Measurements from ENCODE around the gene IFT81.
"Not testable (repeated sequence)": the region's sequence is repeated elsewhere in the genome, so short reads cannot be mapped to it uniquely, and the experiment has no call there.

IFT81 gene

DNA sequence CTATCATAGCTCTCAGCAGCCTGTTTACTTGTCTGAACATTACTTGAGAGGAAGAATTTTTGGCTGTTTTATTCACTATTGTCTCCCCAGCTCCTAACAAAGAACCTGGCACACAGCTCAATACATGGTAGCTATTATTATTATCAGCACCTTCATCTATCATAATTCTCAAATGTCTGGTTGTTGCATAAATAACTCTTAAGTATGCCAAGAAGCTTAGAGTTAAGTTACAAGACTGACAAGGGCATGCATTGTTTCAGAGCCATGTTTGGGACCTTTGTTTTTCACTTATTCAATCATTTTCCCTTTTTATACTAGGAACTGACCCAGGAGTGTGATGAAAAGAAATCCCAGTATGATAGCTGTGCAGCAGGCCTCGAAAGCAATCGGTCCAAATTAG lies 79.4 kb downstream of the IFT81 start:
- Histone ChIP-seq H3K27ac (ENCODE audit: low read length) (no peak overlapping the region), H3K9me3 (ENCODE audit: control insufficient read depth, insufficient read depth, low read length) (no peaks in the 10 kb centered on the region), H3K27me3 (ENCODE audit: control insufficient read depth, insufficient read depth, low read length) (no peaks in the 10 kb centered on the region), H3K4me1 (ENCODE audit: control insufficient read depth, insufficient read depth, low read length) (peaks cover 4% of the 10 kb centered on the region; the same call in 1 of the 2 replicates), H3K36me3 (ENCODE audit: control insufficient read depth, insufficient read depth, low read length) (peaks cover 3% of the 10 kb centered on the region; the same call in 1 of the 2 replicates), H3K4me3 (ENCODE audit: low read length) (no peak overlapping the region)
- no peak for DNase-seq (ENCODE audit: low read depth, low spot score)
- no CpG with 5 or more reads among the region's 2 CpGs for WGBS (ENCODE audit: insufficient coverage, insufficient read length)

DNA sequence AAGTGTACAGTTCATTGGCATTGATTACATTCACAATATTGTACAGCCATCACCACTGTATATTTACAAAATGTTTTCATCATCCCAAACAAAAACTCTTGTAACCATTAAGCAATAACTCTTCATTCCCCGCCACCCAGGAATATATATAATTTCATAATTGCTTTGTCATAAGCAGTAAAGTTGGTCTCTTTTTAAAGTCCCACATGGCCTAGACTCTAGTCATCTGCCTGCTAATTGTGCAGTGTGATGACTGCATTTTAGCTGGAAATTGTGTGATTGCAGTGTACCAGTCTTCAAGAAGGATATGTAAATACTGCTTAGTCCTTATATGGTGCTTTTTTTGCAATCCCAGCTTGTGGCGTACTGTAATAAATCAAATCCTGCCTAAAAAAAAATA lies 81.8 kb downstream of the IFT81 start:
- no peaks in the 10 kb centered on the region for H3K27me3 ChIP-seq (ENCODE audit: control insufficient read depth, insufficient read depth, low read length)
- no peak overlapping the region for H3K27ac ChIP-seq (ENCODE audit: low read length)
- no peaks in the 10 kb centered on the region for H3K9me3 ChIP-seq (ENCODE audit: control insufficient read depth, insufficient read depth, low read length)
- no peak overlapping the region for H3K4me3 ChIP-seq (ENCODE audit: low read length)
- no peaks in the 10 kb centered on the region for H3K4me1 ChIP-seq (ENCODE audit: control insufficient read depth, insufficient read depth, low read length)
- 100% methylated on average over 1 of the region's 2 CpGs for WGBS (ENCODE audit: insufficient coverage, insufficient read length)
- DNase-seq (ENCODE audit: low read depth, low spot score): no peak
- H3K36me3 ChIP-seq (ENCODE audit: control insufficient read depth, insufficient read depth, low read length): peaks cover 3% of the 10 kb centered on the region; the same call in 1 of the 2 replicates

DNA sequence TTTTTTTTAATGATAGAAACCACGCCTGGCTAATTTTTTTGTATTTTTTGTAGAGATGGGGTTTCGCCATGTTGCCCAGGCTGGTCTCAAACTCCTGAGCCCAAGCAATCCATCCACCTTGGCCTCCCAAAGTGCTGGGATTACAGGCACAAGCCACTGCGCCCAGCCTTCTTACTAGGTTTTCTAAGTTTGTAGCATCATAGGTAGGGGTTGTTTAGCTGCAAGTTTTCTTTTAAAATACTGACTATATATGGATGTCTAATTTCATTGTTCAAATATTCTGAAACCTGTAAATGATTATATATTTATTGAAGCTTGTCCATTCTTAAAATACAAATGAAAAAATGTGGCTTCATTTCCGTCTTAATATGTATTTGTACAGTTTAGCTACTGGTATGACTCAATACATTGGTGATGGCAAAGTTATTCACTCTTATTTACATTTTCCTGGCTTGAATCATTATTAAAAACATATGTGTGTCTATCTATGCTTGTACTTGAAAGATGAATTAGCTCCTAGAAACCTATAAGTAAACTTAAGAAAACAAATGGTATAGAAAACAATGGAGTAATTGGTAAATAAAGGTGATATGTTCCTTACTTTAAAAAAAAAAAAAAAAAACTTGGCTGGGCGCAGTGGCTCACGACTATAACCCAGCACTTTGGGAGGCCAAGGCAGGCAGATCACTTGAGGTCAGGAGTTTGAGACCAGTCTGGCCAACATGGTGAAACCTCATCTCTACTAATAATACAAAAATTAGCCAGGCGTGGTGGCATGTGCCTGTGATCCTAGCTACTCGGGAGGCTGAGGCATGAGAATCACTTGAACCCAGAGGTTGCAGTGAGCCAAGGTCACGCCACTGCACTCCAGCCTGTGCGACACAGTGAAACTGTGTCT lies 87.7 kb downstream of the IFT81 start:
- not testable (repeated sequence) for H3K27me3 ChIP-seq (ENCODE audit: control insufficient read depth, insufficient read depth, low read length); DNase-seq (ENCODE audit: low read depth, low spot score); H3K36me3 ChIP-seq (ENCODE audit: control insufficient read depth, insufficient read depth, low read length); H3K4me1 ChIP-seq (ENCODE audit: control insufficient read depth, insufficient read depth, low read length); H3K27ac ChIP-seq (ENCODE audit: low read length); H3K4me3 ChIP-seq (ENCODE audit: low read length); H3K9me3 ChIP-seq (ENCODE audit: control insufficient read depth, insufficient read depth, low read length)
- WGBS (ENCODE audit: insufficient coverage, insufficient read length): no CpG with 5 or more reads among the region's 10 CpGs

DNA sequence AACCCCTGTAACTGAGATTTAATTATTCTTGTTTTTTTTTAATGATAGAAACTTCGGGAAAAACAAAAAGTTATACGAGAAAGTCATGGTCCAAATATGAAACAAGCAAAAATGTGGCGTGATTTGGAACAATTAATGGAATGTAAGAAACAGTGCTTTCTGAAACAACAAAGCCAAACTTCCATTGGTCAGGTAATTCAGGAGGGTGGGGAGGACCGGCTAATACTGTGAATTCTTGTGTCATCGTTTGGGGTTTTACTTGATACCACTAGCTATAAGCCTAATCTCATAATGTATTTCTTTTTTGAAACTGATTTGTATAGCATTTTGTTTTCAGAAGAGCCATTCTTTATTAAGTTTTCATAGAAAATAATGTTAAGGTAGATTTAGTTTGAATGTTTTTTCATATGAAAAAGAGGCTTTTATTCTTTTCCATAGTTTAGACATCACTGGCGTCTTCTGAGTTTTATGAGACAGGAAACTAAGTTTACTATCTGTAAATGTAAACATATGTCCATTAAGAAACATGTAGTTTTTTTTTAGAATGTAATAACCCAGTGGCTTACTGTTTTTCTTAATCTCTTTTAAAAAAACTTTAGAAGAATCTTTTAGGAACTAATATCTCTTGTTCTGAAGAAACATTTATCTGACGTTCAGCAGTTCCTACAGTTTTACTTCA lies 94.0 kb downstream of the IFT81 start:
- no peaks in the 10 kb centered on the region for H3K27me3 ChIP-seq (ENCODE audit: control insufficient read depth, insufficient read depth, low read length)
- no peaks in the 10 kb centered on the region for H3K36me3 ChIP-seq (ENCODE audit: control insufficient read depth, insufficient read depth, low read length)
- H3K4me1 ChIP-seq (ENCODE audit: control insufficient read depth, insufficient read depth, low read length): no peaks in the 10 kb centered on the region
- WGBS (ENCODE audit: insufficient coverage, insufficient read length): no CpG with 5 or more reads among the region's 7 CpGs
- H3K27ac ChIP-seq (ENCODE audit: low read length): no peak overlapping the region
- no peaks in the 10 kb centered on the region for H3K9me3 ChIP-seq (ENCODE audit: control insufficient read depth, insufficient read depth, low read length)
- DNase-seq (ENCODE audit: low read depth, low spot score): no peak
- no peak overlapping the region for H3K4me3 ChIP-seq (ENCODE audit: low read length)

DNA sequence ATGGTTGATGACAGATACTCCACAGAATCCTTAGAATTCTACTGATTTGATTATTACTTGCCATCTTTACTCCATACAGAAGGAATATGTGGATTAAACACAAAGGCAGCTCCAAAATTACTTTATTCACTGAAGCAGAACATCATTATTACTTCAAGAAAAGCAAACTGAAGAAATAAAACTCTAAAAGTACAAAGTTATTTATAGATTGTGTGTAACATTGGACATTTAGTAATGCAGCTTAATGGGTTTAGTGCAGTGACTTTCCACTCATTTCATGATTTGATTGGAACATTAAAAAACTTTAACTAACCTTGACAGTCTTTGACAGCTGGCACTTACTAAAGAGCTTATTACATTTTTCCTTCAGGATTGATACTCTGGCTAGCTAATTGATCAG lies 97.9 kb downstream of the IFT81 start:
- no peaks in the 10 kb centered on the region for H3K9me3 ChIP-seq (ENCODE audit: control insufficient read depth, insufficient read depth, low read length)
- no peak overlapping the region for H3K27ac ChIP-seq (ENCODE audit: low read length)
- DNase-seq (ENCODE audit: low read depth, low spot score): no peak
- no peaks in the 10 kb centered on the region for H3K4me1 ChIP-seq (ENCODE audit: control insufficient read depth, insufficient read depth, low read length)
- no peaks in the 10 kb centered on the region for H3K36me3 ChIP-seq (ENCODE audit: control insufficient read depth, insufficient read depth, low read length)
- H3K4me3 ChIP-seq (ENCODE audit: low read length): no peak overlapping the region
- no peaks in the 10 kb centered on the region for H3K27me3 ChIP-seq (ENCODE audit: control insufficient read depth, insufficient read depth, low read length)

DNA sequence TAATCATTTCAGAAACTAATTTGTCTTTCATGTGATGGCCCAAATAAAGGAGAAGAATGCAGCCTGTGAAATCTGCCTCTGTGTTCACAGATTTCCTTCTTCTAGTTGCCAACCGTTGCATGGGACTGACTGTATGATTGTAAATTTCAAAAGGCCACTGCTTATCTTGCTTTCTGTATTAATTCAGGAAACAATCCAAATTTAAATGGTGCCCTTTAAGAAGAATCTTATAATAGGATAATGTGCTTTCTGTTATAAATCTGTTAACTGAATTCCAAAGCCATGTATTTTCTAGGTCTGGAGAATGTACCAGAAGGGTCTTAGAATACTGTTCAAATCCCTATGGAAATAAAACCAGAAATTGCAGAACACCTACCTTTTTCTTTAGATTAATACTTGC lies 98.3 kb downstream of the IFT81 start:
- Histone ChIP-seq H3K27me3 (ENCODE audit: control insufficient read depth, insufficient read depth, low read length) (no peaks in the 10 kb centered on the region), H3K4me3 (ENCODE audit: low read length) (no peak overlapping the region), H3K4me1 (ENCODE audit: control insufficient read depth, insufficient read depth, low read length) (no peaks in the 10 kb centered on the region), H3K36me3 (ENCODE audit: control insufficient read depth, insufficient read depth, low read length) (no peaks in the 10 kb centered on the region), H3K9me3 (ENCODE audit: control insufficient read depth, insufficient read depth, low read length) (no peaks in the 10 kb centered on the region), H3K27ac (ENCODE audit: low read length) (no peak overlapping the region)
- no peak for DNase-seq (ENCODE audit: low read depth, low spot score)
- no CpG with 5 or more reads among the region's 1 CpG for whole genome bisulfite sequencing (ENCODE audit: insufficient coverage, insufficient read length)

DNA sequence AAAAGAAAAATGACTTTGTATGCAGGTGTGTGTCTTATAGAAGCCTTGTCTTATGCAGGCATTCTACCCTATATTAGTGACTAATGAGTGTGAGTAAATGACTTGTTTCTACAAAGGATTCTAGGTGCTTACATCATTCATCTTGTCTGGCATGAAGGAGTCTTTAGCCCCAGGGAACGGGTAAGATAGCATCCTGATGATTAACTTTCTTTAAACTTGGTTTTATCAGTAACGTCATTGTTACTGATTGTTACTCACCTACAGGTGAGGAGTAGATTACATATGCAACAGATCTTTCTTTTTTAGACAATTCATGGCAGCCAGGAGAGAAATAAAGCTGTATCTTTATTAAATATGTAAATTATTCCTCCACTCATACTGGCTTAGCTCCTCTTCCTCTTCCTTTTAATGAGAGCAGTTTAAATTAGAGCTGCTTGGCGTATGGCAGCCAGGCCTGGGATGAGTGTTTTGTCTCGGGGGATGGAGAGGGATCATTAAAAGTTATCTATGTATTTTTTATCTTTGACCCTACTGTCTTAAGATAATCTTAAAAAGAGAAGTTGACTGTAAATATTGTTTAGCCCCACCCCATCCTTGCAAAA lies 99.7 kb downstream of the IFT81 start:
- H3K27ac ChIP-seq (ENCODE audit: low read length): no peak overlapping the region
- DNase-seq (ENCODE audit: low read depth, low spot score): no peak

DNA sequence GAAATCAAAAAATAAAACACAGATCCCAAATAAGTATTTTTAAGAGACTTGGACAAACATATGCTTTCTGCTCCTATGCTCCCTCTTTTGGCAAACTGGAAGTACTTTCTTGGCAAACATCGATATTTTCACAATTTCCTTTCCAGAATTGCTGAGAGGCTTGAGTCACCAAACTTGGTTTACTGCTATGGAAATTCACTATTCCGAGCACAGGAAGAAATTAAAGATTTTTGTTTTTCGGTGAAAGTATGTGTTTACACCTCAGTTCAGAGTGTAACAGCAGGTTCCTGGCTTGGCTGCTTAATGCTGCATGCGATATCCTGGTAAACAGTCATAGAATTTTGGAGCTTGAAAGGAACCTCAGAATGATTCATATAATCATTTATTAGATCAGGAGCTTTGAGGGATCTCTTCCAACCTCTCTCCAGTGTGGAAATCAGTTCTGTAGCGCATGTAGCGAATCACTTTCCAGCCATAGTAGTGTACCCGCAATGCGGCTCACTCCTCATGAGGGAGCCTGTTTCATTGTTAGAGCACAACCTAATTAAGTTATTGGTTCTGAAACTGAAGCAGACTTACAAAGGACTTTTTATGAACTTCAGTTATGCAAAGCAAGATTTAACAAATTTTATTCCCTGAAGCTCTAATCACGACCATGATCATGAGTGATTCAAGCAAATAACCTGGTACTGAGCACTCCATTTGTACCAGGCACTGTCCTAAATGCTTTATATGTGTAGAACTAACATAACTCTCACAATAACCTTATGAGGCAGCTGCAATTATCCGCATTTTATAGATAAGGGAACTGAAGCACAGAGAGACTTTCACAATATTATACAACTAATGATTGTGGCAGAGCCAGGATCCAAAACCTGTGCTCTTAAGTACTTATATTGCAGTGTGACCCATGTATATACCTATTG lies 100.5 kb downstream of the IFT81 start:
- DNase-seq (ENCODE audit: low read depth, low spot score): no peak
- Histone ChIP-seq H3K36me3 (ENCODE audit: control insufficient read depth, insufficient read depth, low read length) (no peaks in the 10 kb centered on the region), H3K4me3 (ENCODE audit: low read length) (no peak overlapping the region), H3K4me1 (ENCODE audit: control insufficient read depth, insufficient read depth, low read length) (no peaks in the 10 kb centered on the region), H3K9me3 (ENCODE audit: control insufficient read depth, insufficient read depth, low read length) (no peaks in the 10 kb centered on the region), H3K27ac (ENCODE audit: low read length) (no peak overlapping the region), H3K27me3 (ENCODE audit: control insufficient read depth, insufficient read depth, low read length) (no peaks in the 10 kb centered on the region)
- no CpG with 5 or more reads among the region's 10 CpGs for WGBS (ENCODE audit: insufficient coverage, insufficient read length)

More for the DNA sequence above, 99.7 kb downstream of the IFT81 start:
- Histone ChIP-seq H3K4me3 (ENCODE audit: low read length) (no peak overlapping the region), H3K4me1 (ENCODE audit: control insufficient read depth, insufficient read depth, low read length) (no peaks in the 10 kb centered on the region), H3K36me3 (ENCODE audit: control insufficient read depth, insufficient read depth, low read length) (no peaks in the 10 kb centered on the region), H3K27me3 (ENCODE audit: control insufficient read depth, insufficient read depth, low read length) (no peaks in the 10 kb centered on the region), H3K9me3 (ENCODE audit: control insufficient read depth, insufficient read depth, low read length) (no peaks in the 10 kb centered on the region)
- no CpG with 5 or more reads among the region's 4 CpGs for WGBS (ENCODE audit: insufficient coverage, insufficient read length)

DNA sequence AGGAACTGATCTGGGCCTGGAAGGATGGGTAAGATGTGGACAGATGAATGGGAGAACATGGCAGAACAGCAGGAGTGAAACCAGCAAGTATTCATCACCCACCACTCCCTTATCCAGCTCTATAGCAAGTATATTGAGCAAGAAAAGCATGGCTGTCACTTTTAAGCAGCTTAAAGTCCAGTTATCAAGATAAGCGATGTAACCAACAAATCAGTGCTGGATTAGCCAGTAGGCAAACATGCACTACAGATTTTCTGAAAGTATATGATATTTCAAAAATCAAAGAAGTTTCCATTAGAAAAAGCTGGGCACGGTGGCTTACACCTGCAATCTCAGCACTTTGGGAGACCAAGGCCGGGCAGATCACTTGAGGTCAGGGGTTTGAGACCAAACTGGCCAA lies 103.0 kb downstream of the IFT81 start:
- no CpG with 5 or more reads among the region's 3 CpGs for WGBS (ENCODE audit: insufficient coverage, insufficient read length)
- H3K36me3 ChIP-seq (ENCODE audit: control insufficient read depth, insufficient read depth, low read length): no peaks in the 10 kb centered on the region
- H3K27ac ChIP-seq (ENCODE audit: low read length): no peak overlapping the region
- no peaks in the 10 kb centered on the region for H3K4me1 ChIP-seq (ENCODE audit: control insufficient read depth, insufficient read depth, low read length)
- no peaks in the 10 kb centered on the region for H3K27me3 ChIP-seq (ENCODE audit: control insufficient read depth, insufficient read depth, low read length)
- no peaks in the 10 kb centered on the region for H3K9me3 ChIP-seq (ENCODE audit: control insufficient read depth, insufficient read depth, low read length)
- DNase-seq (ENCODE audit: low read depth, low spot score): no peak
- no peak overlapping the region for H3K4me3 ChIP-seq (ENCODE audit: low read length)

DNA sequence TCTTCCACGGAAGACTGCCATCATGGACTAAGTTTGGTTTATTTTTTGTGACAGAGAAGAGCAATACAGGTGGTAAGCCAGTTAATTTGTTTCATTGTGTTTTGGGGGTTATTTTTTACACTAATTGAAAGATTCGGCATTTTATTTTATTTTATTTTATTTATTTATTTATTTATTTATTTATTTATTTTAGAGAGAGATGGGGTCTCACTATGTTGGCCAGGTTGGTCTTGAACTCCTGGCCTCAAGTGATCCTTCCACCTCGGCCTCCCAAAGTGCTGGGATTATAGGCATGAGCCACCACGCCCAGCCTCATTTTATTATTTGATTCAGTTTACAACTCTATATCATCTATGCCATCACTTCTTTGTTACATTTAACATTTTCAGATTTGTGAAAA lies 104.2 kb downstream of the IFT81 start:
- H3K4me1 ChIP-seq (ENCODE audit: control insufficient read depth, insufficient read depth, low read length); H3K36me3 ChIP-seq (ENCODE audit: control insufficient read depth, insufficient read depth, low read length); H3K9me3 ChIP-seq (ENCODE audit: control insufficient read depth, insufficient read depth, low read length); H3K4me3 ChIP-seq (ENCODE audit: low read length); H3K27ac ChIP-seq (ENCODE audit: low read length); DNase-seq (ENCODE audit: low read depth, low spot score); H3K27me3 ChIP-seq (ENCODE audit: control insufficient read depth, insufficient read depth, low read length): not testable (repeated sequence)
- no CpG with 5 or more reads among the region's 4 CpGs for WGBS (ENCODE audit: insufficient coverage, insufficient read length)

All from iPS DF 6.9 (cell line).